Esophagus muscularis mucosa (tissue), 4 donors: ENCODE measurements around the gene CACNA2D3. TPM values are rescaled to one million over a fixed set of nuclear protein-coding genes. Genes with fewer than 3 reads are reported as not detected.

Source experiments
- DNase-seq: peaks from one replicate; pipeline ENCODE4 v3.0.0-alpha.2; 2017; ENCODE audit errors: extremely low spot score
- H3K27ac ChIP-seq, 4 donors: fragments of 200-600 bp; sonication (generic); replicated peaks in 1 of 4; 1 replicate in 3 of 4; 2 replicates in 1 of 4; pipeline ENCODE4 v1.5.1; 2016 to 2019; ENCODE audit warnings: mild to moderate bottlenecking in 1 of 4
- H3K27me3 ChIP-seq, 4 donors: fragments of 200-600 bp; sonication (generic); one replicate each; pipeline versions ENCODE4 v1.5.1 to v1.6.0; 2016 to 2019
- H3K36me3 ChIP-seq, 4 donors: fragments of 200-600 bp; sonication (generic); one replicate each; pipeline ENCODE4 v1.5.1; 2016 to 2019
- H3K4me1 ChIP-seq, 4 donors: fragments of 200-600 bp; sonication (generic); one replicate each; pipeline ENCODE4 v1.5.1; 2016 to 2019
- H3K4me3 ChIP-seq, 4 donors: fragments of 200-600 bp; sonication (generic); 1 replicate in 2 of 4; 2 replicates in 2 of 4; pipeline ENCODE4 v1.5.1; 2016 to 2019; ENCODE audit warnings: mild to moderate bottlenecking in 4 of 4, moderate library complexity in 1 of 4
- H3K9me3 ChIP-seq, 4 donors: fragments of 200-600 bp; sonication (generic); 1 replicate in 3 of 4; 2 replicates in 1 of 4; pipeline ENCODE4 v1.5.1; 2016 to 2019
- CTCF ChIP-seq, 3 experiments: fragments of 200-600 bp in 2 of 3; fragments of 450-650 bp in 1 of 3; sonication (generic) in 2 of 3; IDR thresholded peaks; one replicate each; pipeline ENCODE4 v1.5.1; 2017 to 2019; ENCODE audit warnings: antibody characterized with exemption in 3 of 3, mild to moderate bottlenecking in 2 of 3, moderate library complexity in 1 of 3
- EP300 ChIP-seq: sonication (generic); formaldehyde crosslinking; IDR thresholded peaks from one replicate; pipeline ENCODE4 v1.6.1; 2017; ENCODE audit warnings: antibody characterized with exemption
- POLR2A ChIP-seq: fragments of 450-650 bp; IDR thresholded peaks from one replicate; pipeline ENCODE4 v1.6.1; 2017; ENCODE audit warnings: antibody characterized with exemption, moderate library complexity, mild to moderate bottlenecking, low read depth
- POLR2AphosphoS5 ChIP-seq, 2 donors: sonication (generic); formaldehyde crosslinking; IDR thresholded peaks; one replicate each; pipeline ENCODE4 v1.6.1; 2017; ENCODE audit warnings: antibody characterized with exemption in 2 of 2
- WGBS: methylation state at CpG from one replicate; pipeline ENCODE4 v1.1.5; 2018; 5-methylcytosine and 5-hydroxymethylcytosine counted together
- intact Hi-C: fragments of 100-400 bp; cut with DNase I; formaldehyde crosslinking; loops from one replicate; pipeline ENCODE4 v1.15.1; 2023
- total RNA-seq, 4 donors: library from RNA; depleted of rRNA; stranded (reverse); fragments of >200 nt; gene quantifications; one replicate each; pipeline versions ENCODE4 v1.1.0 to v1.2.1, GENCODE V29; 2016

Gene CACNA2D3
- total RNA-seq, 4 donors from 2014 or later, result 2.5 to 6.3 (median 3.9) TPM

GRCh38 chr3:54202054-54202453, 79.7 kb downstream of the CACNA2D3 start:
- Histone ChIP-seq H3K27me3 (no peaks in the 10 kb centered on the region), H3K9me3 (no peaks in the 10 kb centered on the region), H3K4me3 (no peak overlapping the region), H3K27ac (no peak overlapping the region), H3K36me3 (no peaks in the 10 kb centered on the region), H3K4me1 (no peaks in the 10 kb centered on the region)
- intact Hi-C loops, result no loop called here
- no peak for TF ChIP-seq EP300
- TF ChIP-seq CTCF (IDR thresholded peaks at IDR 0.05), result no peak
- TF ChIP-seq POLR2AphosphoS5 (IDR thresholded peaks at IDR 0.05), result no peak
- TF ChIP-seq POLR2A, result no peak
- 67% methylated on average over 5 of the region's 5 CpGs for WGBS
- DNase-seq, result no peak

GRCh38 chr3:54202651-54203248, 80.4 kb downstream of the CACNA2D3 start:
- Histone ChIP-seq H3K27ac (no peak overlapping the region), H3K9me3 (no peaks in the 10 kb centered on the region), H3K27me3 (no peaks in the 10 kb centered on the region), H3K4me3 (no peak overlapping the region), H3K36me3 (no peaks in the 10 kb centered on the region), H3K4me1 (no peaks in the 10 kb centered on the region)
- no peak for DNase-seq
- WGBS, result 57% methylated on average over 5 of the region's 5 CpGs
- TF ChIP-seq CTCF (IDR thresholded peaks at IDR 0.05) (no peak), POLR2A (no peak), EP300 (no peak), POLR2AphosphoS5 (IDR thresholded peaks at IDR 0.05) (no peak)
- intact Hi-C loops, result no loop called here

GRCh38 chr3:54206874-54207273, 84.5 kb downstream of the CACNA2D3 start:
- H3K36me3 ChIP-seq, result no peaks in the 10 kb centered on the region
- WGBS, result 91% methylated on average over 1 of the region's 1 CpG
- intact Hi-C loops, result no loop called here
- no peak for DNase-seq
- no peak overlapping the region for H3K4me3 ChIP-seq
- no peaks in the 10 kb centered on the region for H3K9me3 ChIP-seq
- no peak for TF ChIP-seq CTCF (IDR thresholded peaks at IDR 0.05)
- TF ChIP-seq EP300, result no peak
- TF ChIP-seq POLR2A, result no peak
- no peak for TF ChIP-seq POLR2AphosphoS5 (IDR thresholded peaks at IDR 0.05)
- no peaks in the 10 kb centered on the region for H3K27me3 ChIP-seq
- H3K4me1 ChIP-seq, result peaks cover 0 to 15% (median 10%) of the 10 kb centered on the region in 4 donors
- H3K27ac ChIP-seq, result no peak overlapping the region

GRCh38 chr3:54211097-54211496, 88.7 kb downstream of the CACNA2D3 start:
- H3K27me3 ChIP-seq, result no peaks in the 10 kb centered on the region
- DNase-seq, result no peak
- intact Hi-C loops, result no loop called here
- no peak overlapping the region for H3K4me3 ChIP-seq
- peaks cover 15 to 28% (median 24%) of the 10 kb centered on the region in 4 donors for H3K4me1 ChIP-seq
- TF ChIP-seq POLR2A (no peak), POLR2AphosphoS5 (IDR thresholded peaks at IDR 0.05) (no peak), CTCF (IDR thresholded peaks at IDR 0.05) (no peak), EP300 (no peak)
- no peaks in the 10 kb centered on the region for H3K36me3 ChIP-seq
- no peaks in the 10 kb centered on the region for H3K9me3 ChIP-seq
- peak overlapping the region in 1 of 4 donors; percentile 18 for H3K27ac ChIP-seq
- WGBS, result 30% methylated on average over 1 of the region's 1 CpG

- no peak for DNase-seq
- Histone ChIP-seq H3K27me3 (no peaks in the 10 kb centered on the region), H3K36me3 (no peaks in the 10 kb centered on the region), H3K4me1 (peaks cover 15 to 28% (median 24%) of the 10 kb centered on the region in 4 donors), H3K9me3 (no peaks in the 10 kb centered on the region), H3K4me3 (no peak overlapping the region), H3K27ac (no peak overlapping the region)
- WGBS, result 100% methylated on average over 1 of the region's 1 CpG
- intact Hi-C loops, result no loop called here
- TF ChIP-seq POLR2AphosphoS5 (IDR thresholded peaks at IDR 0.05) (no peak), POLR2A (no peak), CTCF (IDR thresholded peaks at IDR 0.05) (no peak), EP300 (no peak)
These were observed 90.4 kb downstream of the CACNA2D3 start for GRCh38 chr3:54212723-54213122.
